Thoracic aorta (tissue), 2 donors: ENCODE data around the gene MT1H. TPM values are rescaled to one million over a fixed set of nuclear protein-coding genes. Genes with fewer than 3 reads are reported as not detected.
A peak's percentile ranks its signal among the peaks of the same experiment; 100 is the strongest.

Experiments
- ATAC-seq: fragments of 150-250 bp; one replicate; pipeline ENCODE4 v1.8.0; 2017; ENCODE audit warnings: low read depth; ENCODE audit not compliant: insufficient number of reproducible peaks, low FRiP score
- DNase-seq: peaks from one replicate; pipeline ENCODE4 v3.0.0-alpha.2; 2020; ENCODE audit warnings: low spot score
- H3K27ac ChIP-seq, 2 donors: fragments of 200-600 bp; sonication (generic); 1 replicate in 1 of 2; 2 replicates in 1 of 2; pipeline ENCODE4 v1.5.1; 2016; ENCODE audit warnings: mild to moderate bottlenecking in 2 of 2, moderate library complexity in 2 of 2
- H3K27me3 ChIP-seq: fragments of 200-600 bp; sonication (generic); replicated peaks from 2 replicates; pipeline ENCODE4 v1.6.0; 2016; ENCODE audit warnings: mild to moderate bottlenecking; ENCODE audit not compliant: insufficient read depth
- H3K36me3 ChIP-seq: fragments of 200-600 bp; sonication (generic); one replicate; pipeline ENCODE4 v1.5.1; 2016
- H3K4me1 ChIP-seq, 2 donors: fragments of 200-600 bp; sonication (generic); 1 replicate in 1 of 2; 2 replicates in 1 of 2; pipeline versions ENCODE4 v1.5.1 to v1.6.0; 2016; ENCODE audit warnings: low read depth in 2 of 2, mild to moderate bottlenecking in 1 of 2; ENCODE audit not compliant: control insufficient read depth in 1 of 2
- H3K4me3 ChIP-seq: fragments of 200-600 bp; sonication (generic); 2 replicates; pipeline ENCODE4 v1.5.1; 2016; ENCODE audit warnings: mild to moderate bottlenecking
- H3K9me3 ChIP-seq: fragments of 200-600 bp; sonication (generic); 2 replicates; pipeline ENCODE4 v1.5.1; 2016
- total RNA-seq, 2 donors: library from RNA; depleted of rRNA; stranded (reverse); fragments of >200 nt; gene quantifications; one replicate each; pipeline versions ENCODE4 v1.1.0 to v1.2.3, GENCODE V29; 2016
- TF ChIP-seq, protein P1 (sequence below): fragments of 200-600 bp; sonication (generic); IDR thresholded peaks from one replicate; pipeline ENCODE4 v1.5.1; 2019; ENCODE audit warnings: antibody characterized with exemption

Gene MT1H
- total RNA-seq, 2 donors from 2014 or later, result not detected

DNA sequence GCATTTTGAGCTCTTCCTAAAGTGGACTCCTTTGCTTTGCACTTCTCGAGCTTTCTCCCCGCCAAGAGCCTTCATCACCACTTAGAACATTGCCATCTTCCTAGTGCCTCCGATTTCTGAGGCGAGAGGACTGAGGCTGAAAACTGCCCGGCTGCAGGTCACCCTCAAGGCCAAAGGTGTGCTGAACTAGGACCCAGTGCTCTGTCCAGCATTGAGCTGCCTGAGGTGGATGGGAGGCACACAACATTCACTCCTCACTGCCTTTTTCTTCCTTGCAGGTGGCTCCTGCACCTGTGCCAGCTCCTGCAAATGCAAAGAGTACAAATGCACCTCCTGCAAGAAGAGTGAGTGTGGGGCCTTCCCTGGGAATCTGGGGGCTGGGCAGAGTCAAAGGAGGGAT lies 25.8 kb upstream of the MT1H start:
- H3K4me3 ChIP-seq, result peak overlapping the region; percentile 67
- peak overlapping the region in 1 of 2 donors; percentile 55 for H3K27ac ChIP-seq
- peaks cover 4 to 19% of the 10 kb centered on the region in 2 donors for H3K4me1 ChIP-seq
- no peaks in the 10 kb centered on the region for H3K36me3 ChIP-seq
- ATAC-seq (no peak), DNase-seq (no peak)
- H3K27me3 ChIP-seq, result no peaks in the 10 kb centered on the region
- no peaks in the 10 kb centered on the region for H3K9me3 ChIP-seq
- TF ChIP-seq, protein P1, sequence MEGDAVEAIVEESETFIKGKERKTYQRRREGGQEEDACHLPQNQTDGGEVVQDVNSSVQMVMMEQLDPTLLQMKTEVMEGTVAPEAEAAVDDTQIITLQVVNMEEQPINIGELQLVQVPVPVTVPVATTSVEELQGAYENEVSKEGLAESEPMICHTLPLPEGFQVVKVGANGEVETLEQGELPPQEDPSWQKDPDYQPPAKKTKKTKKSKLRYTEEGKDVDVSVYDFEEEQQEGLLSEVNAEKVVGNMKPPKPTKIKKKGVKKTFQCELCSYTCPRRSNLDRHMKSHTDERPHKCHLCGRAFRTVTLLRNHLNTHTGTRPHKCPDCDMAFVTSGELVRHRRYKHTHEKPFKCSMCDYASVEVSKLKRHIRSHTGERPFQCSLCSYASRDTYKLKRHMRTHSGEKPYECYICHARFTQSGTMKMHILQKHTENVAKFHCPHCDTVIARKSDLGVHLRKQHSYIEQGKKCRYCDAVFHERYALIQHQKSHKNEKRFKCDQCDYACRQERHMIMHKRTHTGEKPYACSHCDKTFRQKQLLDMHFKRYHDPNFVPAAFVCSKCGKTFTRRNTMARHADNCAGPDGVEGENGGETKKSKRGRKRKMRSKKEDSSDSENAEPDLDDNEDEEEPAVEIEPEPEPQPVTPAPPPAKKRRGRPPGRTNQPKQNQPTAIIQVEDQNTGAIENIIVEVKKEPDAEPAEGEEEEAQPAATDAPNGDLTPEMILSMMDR, result no peak

DNA sequence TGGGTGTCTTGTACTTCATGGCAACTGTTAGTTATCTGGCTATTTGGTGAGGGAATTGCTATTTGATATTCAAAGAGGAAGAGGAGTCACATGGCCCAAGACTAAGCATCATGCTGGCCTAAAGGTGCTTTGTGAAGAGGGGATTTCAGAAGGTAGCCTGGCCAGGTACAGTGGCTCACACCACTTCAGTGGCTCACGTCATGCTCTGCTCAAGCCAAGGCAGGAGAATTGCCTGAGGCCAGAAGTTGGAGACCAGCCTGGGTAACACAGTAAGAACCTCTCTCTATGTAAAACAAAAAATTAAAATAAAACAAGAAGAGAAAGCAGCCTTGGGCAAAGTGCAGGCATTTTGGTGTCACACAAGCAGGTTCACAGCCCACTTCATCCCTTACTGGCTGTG lies 24.3 kb upstream of the MT1H start:
- Histone ChIP-seq H3K9me3 (no peaks in the 10 kb centered on the region), H3K4me3 (no peak overlapping the region), H3K27me3 (no peaks in the 10 kb centered on the region), H3K4me1 (peaks cover 4 to 16% of the 10 kb centered on the region in 2 donors), H3K27ac (no peak overlapping the region), H3K36me3 (no peaks in the 10 kb centered on the region)
- TF ChIP-seq, protein P1, result no peak
- DNase-seq (no peak), ATAC-seq (no peak)

DNA sequence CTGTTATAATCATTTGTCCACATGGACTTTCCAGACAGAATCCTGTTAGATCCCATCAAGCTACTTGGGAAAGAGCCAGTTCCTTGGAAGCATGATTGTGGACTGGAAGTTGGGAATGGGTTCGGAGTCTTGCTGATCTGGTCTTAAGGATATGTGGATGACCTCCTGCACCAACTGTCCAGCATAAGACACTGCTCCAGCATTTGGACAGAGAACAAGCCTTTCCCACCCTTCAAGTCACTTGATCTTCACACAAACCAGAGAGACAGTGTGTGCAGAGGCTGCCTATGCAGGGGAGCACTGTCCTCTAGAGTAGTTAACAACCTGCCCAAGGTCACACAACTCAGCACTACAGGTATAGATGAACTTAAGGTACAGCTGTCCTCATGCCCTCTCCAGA lies 23.8 kb upstream of the MT1H start:
- no peaks in the 10 kb centered on the region for H3K27me3 ChIP-seq
- H3K27ac ChIP-seq, result no peak overlapping the region
- H3K9me3 ChIP-seq, result no peaks in the 10 kb centered on the region
- ATAC-seq (no peak), DNase-seq (no peak)
- H3K4me3 ChIP-seq, result no peak overlapping the region
- no peaks in the 10 kb centered on the region for H3K36me3 ChIP-seq
- TF ChIP-seq, protein P1, result no peak
- peaks cover 4 to 16% of the 10 kb centered on the region in 2 donors for H3K4me1 ChIP-seq

- no peaks in the 10 kb centered on the region for H3K27me3 ChIP-seq
- TF ChIP-seq, protein P1, result no peak
- ATAC-seq, result no peak
- H3K4me3 ChIP-seq, result no peak overlapping the region
- H3K27ac ChIP-seq, result no peak overlapping the region
- DNase-seq, result no peak
- H3K36me3 ChIP-seq, result no peaks in the 10 kb centered on the region
- H3K4me1 ChIP-seq, result peaks cover 4 to 14% of the 10 kb centered on the region in 2 donors
- no peaks in the 10 kb centered on the region for H3K9me3 ChIP-seq
Measured at GRCh38 chr16:56647641-56648431, 21.8 kb upstream of the MT1H start.

- H3K36me3 ChIP-seq, result no peaks in the 10 kb centered on the region
- ATAC-seq (no peak), DNase-seq (no peak)
- no peak overlapping the region for H3K4me3 ChIP-seq
- no peaks in the 10 kb centered on the region for H3K9me3 ChIP-seq
- TF ChIP-seq, protein P1, result no peak
- no peaks in the 10 kb centered on the region for H3K4me1 ChIP-seq
- H3K27ac ChIP-seq, result no peak overlapping the region
- no peaks in the 10 kb centered on the region for H3K27me3 ChIP-seq
Measured at GRCh38 chr16:56649271-56649670, 20.3 kb upstream of the MT1H start.
